ENCODE measurements around the gene CGREF1.

- no peak for TF ChIP-seq CTCF (IDR thresholded peaks at IDR 0.05)
- no peak for TF ChIP-seq POLR2A (IDR thresholded peaks at IDR 0.05)
Observed at GRCh38 chr2:27128668-27129571, 10.0 kb upstream of the CGREF1 start.
